COLO668 (cell line): Measurements from ENCODE around the gene HS3ST3B1.

Source experiments
- DNase-seq: peaks from one replicate; lab custom pipeline; 2025; ENCODE audit not compliant: unreplicated experiment; lab: John Stamatoyannopoulos, UW

The HS3ST3B1 gene

GRCh38 chr17:14303343-14304221 is 2.7 kb downstream of the HS3ST3B1 start:
- DNase-seq: no peak

GRCh38 chr17:14304222-14304772 is 3.4 kb downstream of the HS3ST3B1 start:
- no peak for DNase-seq

- no peak for DNase-seq
Observed at GRCh38 chr17:14304773-14305517, 4.1 kb downstream of the HS3ST3B1 start.

GRCh38 chr17:14305785-14306496 is 5.1 kb downstream of the HS3ST3B1 start:
- no peak for DNase-seq

- no peak for DNase-seq
Observed at GRCh38 chr17:14306596-14306995, 5.7 kb downstream of the HS3ST3B1 start.

GRCh38 chr17:14307560-14308024 is 6.7 kb downstream of the HS3ST3B1 start:
- no peak for DNase-seq

- DNase-seq: no peak
Observed at GRCh38 chr17:14308636-14308964, 7.7 kb downstream of the HS3ST3B1 start.

GRCh38 chr17:14308965-14309879 is 8.3 kb downstream of the HS3ST3B1 start:
- peak; percentile 67 for DNase-seq

GRCh38 chr17:14310101-14310500 is 9.2 kb downstream of the HS3ST3B1 start:
- no peak for DNase-seq

GRCh38 chr17:14310605-14311004 is 9.7 kb downstream of the HS3ST3B1 start:
- DNase-seq: no peak

- DNase-seq: no peak
Observed at GRCh38 chr17:14311186-14311705, 10.4 kb downstream of the HS3ST3B1 start.

- DNase-seq: no peak
Observed at GRCh38 chr17:14311981-14312380, 11.1 kb downstream of the HS3ST3B1 start.

- no peak for DNase-seq
Observed at GRCh38 chr17:14312522-14312921, 11.6 kb downstream of the HS3ST3B1 start.

GRCh38 chr17:14316126-14316832 is 15.4 kb downstream of the HS3ST3B1 start:
- DNase-seq: no peak

GRCh38 chr17:14317383-14317782 is 16.5 kb downstream of the HS3ST3B1 start:
- DNase-seq: no peak

GRCh38 chr17:14318109-14318917 is 17.4 kb downstream of the HS3ST3B1 start:
- DNase-seq: no peak

GRCh38 chr17:14318918-14319205 is 18.0 kb downstream of the HS3ST3B1 start:
- no peak for DNase-seq

GRCh38 chr17:14320098-14320497 is 19.2 kb downstream of the HS3ST3B1 start:
- no peak for DNase-seq
